HEK293 (cell line): Measurements from ENCODE around the gene SLC35F5.
"Not testable (repeated sequence)": the region's sequence is repeated elsewhere in the genome, so short reads cannot be mapped to it uniquely, and the experiment has no call there.

Source experiments
- CTCF ChIA-PET: fragments of 350-600 bp; formaldehyde crosslinking; extraction: SDS; loops from one replicate; lab custom pipeline; 2021; ENCODE audit warnings: antibody characterized with exemption; lab: Yijun Ruan, JAX
- POLR2A ChIA-PET: fragments of 300-600 bp; formaldehyde crosslinking; extraction: SDS; loops from one replicate; lab custom pipeline; 2020; ENCODE audit warnings: antibody characterized with exemption, inconsistent platforms; lab: Yijun Ruan, JAX
- H3K27ac ChIP-seq: fragments of 200-500 bp; sonication (Bioruptor generic); 2 replicates; pipeline ENCODE4 v1.5.1; 2014; ENCODE audit warnings: low read depth, low read length, control low read depth, inconsistent platforms; ENCODE audit errors: extremely low read depth
- H3K36me3 ChIP-seq, 2 experiments: fragments of 200-500 bp in 1 of 2; sonication (Bioruptor generic) in 1 of 2; 1 replicate in 1 of 2; 2 replicates in 1 of 2; pipeline ENCODE4 v1.5.1; 2014 to 2017; ENCODE audit warnings: inconsistent platforms in 2 of 2, low read length in 2 of 2; ENCODE audit not compliant: control insufficient read depth in 2 of 2, insufficient read depth in 1 of 2
- H3K4me1 ChIP-seq: fragments of 200-500 bp; sonication (Bioruptor generic); 2 replicates; pipeline ENCODE4 v1.5.1; 2014; ENCODE audit warnings: mild to moderate bottlenecking, low read length, inconsistent platforms; ENCODE audit not compliant: control insufficient read depth, insufficient read depth
- H3K4me3 ChIP-seq: 2 replicates; pipeline ENCODE4 v1.5.1; 2011; ENCODE audit warnings: low read depth, mild to moderate bottlenecking, control low read depth, low read length, moderate library complexity
- H3K9me3 ChIP-seq: fragments of 200-500 bp; sonication (Bioruptor generic); 2 replicates; pipeline ENCODE4 v1.5.1; 2014; ENCODE audit warnings: low read depth, low read length, inconsistent platforms; ENCODE audit not compliant: control insufficient read depth, insufficient read depth
- BCL11B ChIP-seq: fragments of 450-650 bp; formaldehyde crosslinking; IDR thresholded peaks from 2 replicates; pipeline ENCODE4 v1.5.1; 2016; ENCODE audit warnings: low read depth, missing biosample characterization, missing genetic modification characterization
- HOXD13 ChIP-seq: sonication (generic); formaldehyde crosslinking; IDR thresholded peaks from 2 replicates; pipeline ENCODE4 v1.8.0; 2022; ENCODE audit warnings: missing genetic modification reagents, borderline replicate concordance
- KLF1 ChIP-seq: fragments of 450-650 bp; formaldehyde crosslinking; IDR thresholded peaks from 2 replicates; pipeline ENCODE4 v1.5.1; 2016; ENCODE audit warnings: missing biosample characterization, missing genetic modification characterization
- SALL2 ChIP-seq: fragments of 450-650 bp; formaldehyde crosslinking; IDR thresholded peaks from 2 replicates; pipeline ENCODE4 v1.5.0; 2017; ENCODE audit warnings: missing biosample characterization, mild to moderate bottlenecking, missing genetic modification characterization, borderline replicate concordance
- SP2 ChIP-seq: fragments of 450-650 bp; formaldehyde crosslinking; IDR thresholded peaks from 2 replicates; pipeline ENCODE4 v1.5.1; 2016; ENCODE audit warnings: missing biosample characterization, missing genetic modification characterization
- ZNF292 ChIP-seq: fragments of 450-650 bp; formaldehyde crosslinking; IDR thresholded peaks from 2 replicates; pipeline ENCODE4 v1.5.1; 2016; ENCODE audit warnings: low read depth, missing biosample characterization, missing genetic modification characterization, borderline replicate concordance
- ZNF416 ChIP-seq: fragments of 450-650 bp; formaldehyde crosslinking; IDR thresholded peaks from 2 replicates; pipeline ENCODE4 v1.5.1; 2016; ENCODE audit warnings: missing biosample characterization, missing genetic modification characterization
- ZNF501 ChIP-seq: fragments of 450-650 bp; formaldehyde crosslinking; IDR thresholded peaks from 2 replicates; pipeline ENCODE4 v1.5.1; 2016; ENCODE audit warnings: missing biosample characterization, missing genetic modification characterization
- ZNF530 ChIP-seq: fragments of 450-650 bp; formaldehyde crosslinking; IDR thresholded peaks from 2 replicates; pipeline ENCODE4 v1.5.1; 2016; ENCODE audit warnings: low read depth, missing biosample characterization, missing genetic modification characterization
- ZNF624 ChIP-seq: fragments of 450-650 bp; formaldehyde crosslinking; IDR thresholded peaks from 2 replicates; pipeline ENCODE4 v1.5.1; 2017; ENCODE audit warnings: missing biosample characterization, missing genetic modification characterization
- ZNF677 ChIP-seq: fragments of 450-650 bp; IDR thresholded peaks from 2 replicates; pipeline ENCODE4 v1.5.0; 2018; ENCODE audit warnings: missing biosample characterization, mild to moderate bottlenecking, missing genetic modification characterization, moderate library complexity
- ZSCAN5A ChIP-seq: fragments of 450-650 bp; formaldehyde crosslinking; IDR thresholded peaks from 2 replicates; pipeline ENCODE4 v1.5.1; 2016; ENCODE audit warnings: missing biosample characterization, missing genetic modification characterization
- TF ChIP-seq, protein P1 (sequence below): fragments of 450-650 bp; formaldehyde crosslinking; IDR thresholded peaks from 2 replicates; pipeline ENCODE4 v1.5.1; 2016; ENCODE audit warnings: missing biosample characterization, missing genetic modification characterization, low read depth
- TF ChIP-seq, protein P2 (sequence below): fragments of 450-650 bp; formaldehyde crosslinking; IDR thresholded peaks from 2 replicates; pipeline ENCODE4 v1.5.1; 2016; ENCODE audit warnings: missing biosample characterization, missing genetic modification characterization
- TF ChIP-seq, protein P3 (sequence below): fragments of 450-650 bp; formaldehyde crosslinking; IDR thresholded peaks from 2 replicates; pipeline ENCODE4 v1.5.1; 2016; ENCODE audit warnings: missing biosample characterization, missing genetic modification characterization

The SLC35F5 gene

GRCh38 chr2:113776949-113777348 lies 20.5 kb upstream of the SLC35F5 start (continued):
- TF ChIP-seq HOXD13 (no peak), ZSCAN5A (tag by site-specific recombination) (no peak), ZNF416 (no peak), ZNF501 (tag by site-specific recombination) (no peak), BCL11B (tag by site-specific recombination) (no peak), KLF1 (tag by site-specific recombination) (no peak), SP2 (tag by site-specific recombination) (no peak), ZNF530 (tag by site-specific recombination) (no peak), ZNF292 (tag by site-specific recombination) (no peak)
- TF ChIP-seq, protein P1, sequence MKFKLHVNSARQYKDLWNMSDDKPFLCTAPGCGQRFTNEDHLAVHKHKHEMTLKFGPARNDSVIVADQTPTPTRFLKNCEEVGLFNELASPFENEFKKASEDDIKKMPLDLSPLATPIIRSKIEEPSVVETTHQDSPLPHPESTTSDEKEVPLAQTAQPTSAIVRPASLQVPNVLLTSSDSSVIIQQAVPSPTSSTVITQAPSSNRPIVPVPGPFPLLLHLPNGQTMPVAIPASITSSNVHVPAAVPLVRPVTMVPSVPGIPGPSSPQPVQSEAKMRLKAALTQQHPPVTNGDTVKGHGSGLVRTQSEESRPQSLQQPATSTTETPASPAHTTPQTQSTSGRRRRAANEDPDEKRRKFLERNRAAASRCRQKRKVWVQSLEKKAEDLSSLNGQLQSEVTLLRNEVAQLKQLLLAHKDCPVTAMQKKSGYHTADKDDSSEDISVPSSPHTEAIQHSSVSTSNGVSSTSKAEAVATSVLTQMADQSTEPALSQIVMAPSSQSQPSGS, result no peak

DNA sequence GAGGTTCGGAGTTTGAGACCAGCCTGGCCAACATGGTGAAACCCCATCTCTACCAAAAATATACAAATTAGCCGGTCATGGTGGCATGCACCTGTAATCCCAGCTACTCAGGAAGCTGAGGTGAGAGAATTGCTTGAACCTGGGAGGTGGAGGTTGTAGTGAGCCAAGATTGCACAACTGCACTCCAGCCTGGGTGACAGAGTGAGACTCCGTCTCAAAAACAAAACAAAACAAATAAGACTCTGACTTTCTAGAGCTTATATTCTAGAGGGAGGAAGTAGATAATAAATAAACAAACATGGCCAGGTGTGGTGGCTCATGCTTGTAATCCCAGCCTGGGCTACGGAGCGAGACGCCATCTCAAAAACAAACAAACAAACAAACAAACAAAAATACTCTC lies 18.2 kb upstream of the SLC35F5 start:
- H3K4me1 ChIP-seq, H3K4me3 ChIP-seq, H3K27ac ChIP-seq, H3K36me3 ChIP-seq, POLR2A ChIA-PET, H3K9me3 ChIP-seq: not testable (repeated sequence)
- CTCF ChIA-PET, result interaction anchor here (0.6 kb wide), 1 partner anchor 169 kb away, joined by 3 read pairs; no protein-coding TSS in a partner anchor

DNA sequence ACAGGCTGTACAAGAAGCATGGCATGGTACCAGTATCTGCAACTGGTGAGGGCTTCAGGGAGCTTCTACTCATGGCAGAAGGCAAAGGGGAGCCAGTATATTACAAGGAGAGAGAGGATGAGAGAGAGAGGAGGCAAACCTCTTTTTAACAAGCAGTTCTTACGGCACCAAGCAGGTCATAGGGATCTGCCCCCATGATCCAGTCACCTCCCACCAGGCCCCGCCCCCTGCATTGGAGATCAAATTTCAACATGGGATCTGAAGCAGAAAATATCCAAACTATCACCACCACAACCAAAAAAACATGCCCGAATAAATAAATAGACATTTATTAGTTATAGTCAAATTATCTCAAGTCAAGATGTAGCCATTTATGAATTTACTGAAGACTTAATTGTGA lies 14.5 kb upstream of the SLC35F5 start:
- H3K27ac ChIP-seq, result no peak overlapping the region
- TF ChIP-seq, protein P2, sequence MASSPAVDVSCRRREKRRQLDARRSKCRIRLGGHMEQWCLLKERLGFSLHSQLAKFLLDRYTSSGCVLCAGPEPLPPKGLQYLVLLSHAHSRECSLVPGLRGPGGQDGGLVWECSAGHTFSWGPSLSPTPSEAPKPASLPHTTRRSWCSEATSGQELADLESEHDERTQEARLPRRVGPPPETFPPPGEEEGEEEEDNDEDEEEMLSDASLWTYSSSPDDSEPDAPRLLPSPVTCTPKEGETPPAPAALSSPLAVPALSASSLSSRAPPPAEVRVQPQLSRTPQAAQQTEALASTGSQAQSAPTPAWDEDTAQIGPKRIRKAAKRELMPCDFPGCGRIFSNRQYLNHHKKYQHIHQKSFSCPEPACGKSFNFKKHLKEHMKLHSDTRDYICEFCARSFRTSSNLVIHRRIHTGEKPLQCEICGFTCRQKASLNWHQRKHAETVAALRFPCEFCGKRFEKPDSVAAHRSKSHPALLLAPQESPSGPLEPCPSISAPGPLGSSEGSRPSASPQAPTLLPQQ (tag by site-specific recombination), result no peak
- TF ChIP-seq ZNF624 (tag by site-specific recombination), result no peak
- TF ChIP-seq, protein P3, sequence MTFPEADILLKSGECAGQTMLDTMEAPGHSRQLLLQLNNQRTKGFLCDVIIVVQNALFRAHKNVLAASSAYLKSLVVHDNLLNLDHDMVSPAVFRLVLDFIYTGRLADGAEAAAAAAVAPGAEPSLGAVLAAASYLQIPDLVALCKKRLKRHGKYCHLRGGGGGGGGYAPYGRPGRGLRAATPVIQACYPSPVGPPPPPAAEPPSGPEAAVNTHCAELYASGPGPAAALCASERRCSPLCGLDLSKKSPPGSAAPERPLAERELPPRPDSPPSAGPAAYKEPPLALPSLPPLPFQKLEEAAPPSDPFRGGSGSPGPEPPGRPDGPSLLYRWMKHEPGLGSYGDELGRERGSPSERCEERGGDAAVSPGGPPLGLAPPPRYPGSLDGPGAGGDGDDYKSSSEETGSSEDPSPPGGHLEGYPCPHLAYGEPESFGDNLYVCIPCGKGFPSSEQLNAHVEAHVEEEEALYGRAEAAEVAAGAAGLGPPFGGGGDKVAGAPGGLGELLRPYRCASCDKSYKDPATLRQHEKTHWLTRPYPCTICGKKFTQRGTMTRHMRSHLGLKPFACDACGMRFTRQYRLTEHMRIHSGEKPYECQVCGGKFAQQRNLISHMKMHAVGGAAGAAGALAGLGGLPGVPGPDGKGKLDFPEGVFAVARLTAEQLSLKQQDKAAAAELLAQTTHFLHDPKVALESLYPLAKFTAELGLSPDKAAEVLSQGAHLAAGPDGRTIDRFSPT (tag by site-specific recombination), result no peak
- ChIA-PET POLR2A (interaction anchor here (0.7 kb wide), 1 partner anchor 195 kb away, joined by 3 read pairs; no protein-coding TSS in a partner anchor), CTCF (interaction anchor here (0.6 kb wide), 1 partner anchor 782 kb away, joined by 5 read pairs; no protein-coding TSS in a partner anchor)
- H3K4me3 ChIP-seq, result no peak overlapping the region
- no peaks in the 10 kb centered on the region for H3K9me3 ChIP-seq
- H3K36me3 ChIP-seq, result no peaks in the 10 kb centered on the region
- no peaks in the 10 kb centered on the region for H3K4me1 ChIP-seq

- Histone ChIP-seq H3K4me3 (no peak overlapping the region), H3K27ac (no peak overlapping the region), H3K9me3 (no peaks in the 10 kb centered on the region), H3K4me1 (no peaks in the 10 kb centered on the region), H3K36me3 (no peaks in the 10 kb centered on the region)
- ChIA-PET CTCF (no interaction called here), POLR2A (interaction anchor here (0.6 kb wide), 1 partner anchor 51 kb away, joined by 3 read pairs; no protein-coding TSS in a partner anchor)
- TF ChIP-seq, protein P2 (tag by site-specific recombination), result no peak
- no peak for TF ChIP-seq SALL2 (tag by site-specific recombination)
- no peak for TF ChIP-seq ZNF677 (tag by site-specific recombination)
- TF ChIP-seq, protein P1, result no peak
Measured at GRCh38 chr2:113769555-113769954, 13.1 kb upstream of the SLC35F5 start.
